HG02571 (cell line): ENCODE results near the gene PTCD3.

Experiments
- ATAC-seq: cut with Tn5 transposase; IDR thresholded peaks from one replicate; pipeline ENCODE4 v1.9.1; 2021; ENCODE audit warnings: mild to moderate bottlenecking, moderate library complexity; ENCODE audit not compliant: unreplicated experiment

PTCD3 gene

GRCh38 chr2:86143307-86143706 is 37.3 kb downstream of the PTCD3 start:
- ATAC-seq: no peak

- no peak for ATAC-seq
Measured at GRCh38 chr2:86143926-86144685, 38.1 kb downstream of the PTCD3 start.

GRCh38 chr2:86147793-86148192 is 41.8 kb downstream of the PTCD3 start:
- no peak for ATAC-seq

- no peak for ATAC-seq
Measured at GRCh38 chr2:86150502-86150901, 44.5 kb downstream of the PTCD3 start.

- ATAC-seq: no peak
Measured at GRCh38 chr2:86157009-86157556, 51.0 kb downstream of the PTCD3 start.

- ATAC-seq: no peak
Measured at GRCh38 chr2:86158286-86158685, 52.3 kb downstream of the PTCD3 start.

GRCh38 chr2:86160156-86160952 is 54.3 kb downstream of the PTCD3 start:
- no peak for ATAC-seq

GRCh38 chr2:86170449-86170848 is 64.4 kb downstream of the PTCD3 start:
- ATAC-seq: no peak

- no peak for ATAC-seq
Measured at GRCh38 chr2:86171295-86171694, 65.3 kb downstream of the PTCD3 start.

- no peak for ATAC-seq
Measured at GRCh38 chr2:86172610-86173009, 66.6 kb downstream of the PTCD3 start.

GRCh38 chr2:86174445-86174844 is 68.4 kb downstream of the PTCD3 start:
- no peak for ATAC-seq

GRCh38 chr2:86175828-86176227 is 69.8 kb downstream of the PTCD3 start:
- ATAC-seq: no peak

GRCh38 chr2:86176597-86176996 is 70.6 kb downstream of the PTCD3 start:
- no peak for ATAC-seq

GRCh38 chr2:86185517-86186212 is 79.6 kb downstream of the PTCD3 start:
- ATAC-seq: no peak

- ATAC-seq: no peak
Measured at GRCh38 chr2:86186431-86186830, 80.4 kb downstream of the PTCD3 start.

GRCh38 chr2:86189782-86190416 is 83.9 kb downstream of the PTCD3 start:
- ATAC-seq: no peak
